GM19455 (cell line): ENCODE data around the gene SFXN4.

ENCODE experiments used
- ATAC-seq: cut with Tn5 transposase; IDR thresholded peaks from one replicate; pipeline ENCODE4 v1.9.1; 2021; ENCODE audit not compliant: unreplicated experiment

Gene SFXN4

DNA sequence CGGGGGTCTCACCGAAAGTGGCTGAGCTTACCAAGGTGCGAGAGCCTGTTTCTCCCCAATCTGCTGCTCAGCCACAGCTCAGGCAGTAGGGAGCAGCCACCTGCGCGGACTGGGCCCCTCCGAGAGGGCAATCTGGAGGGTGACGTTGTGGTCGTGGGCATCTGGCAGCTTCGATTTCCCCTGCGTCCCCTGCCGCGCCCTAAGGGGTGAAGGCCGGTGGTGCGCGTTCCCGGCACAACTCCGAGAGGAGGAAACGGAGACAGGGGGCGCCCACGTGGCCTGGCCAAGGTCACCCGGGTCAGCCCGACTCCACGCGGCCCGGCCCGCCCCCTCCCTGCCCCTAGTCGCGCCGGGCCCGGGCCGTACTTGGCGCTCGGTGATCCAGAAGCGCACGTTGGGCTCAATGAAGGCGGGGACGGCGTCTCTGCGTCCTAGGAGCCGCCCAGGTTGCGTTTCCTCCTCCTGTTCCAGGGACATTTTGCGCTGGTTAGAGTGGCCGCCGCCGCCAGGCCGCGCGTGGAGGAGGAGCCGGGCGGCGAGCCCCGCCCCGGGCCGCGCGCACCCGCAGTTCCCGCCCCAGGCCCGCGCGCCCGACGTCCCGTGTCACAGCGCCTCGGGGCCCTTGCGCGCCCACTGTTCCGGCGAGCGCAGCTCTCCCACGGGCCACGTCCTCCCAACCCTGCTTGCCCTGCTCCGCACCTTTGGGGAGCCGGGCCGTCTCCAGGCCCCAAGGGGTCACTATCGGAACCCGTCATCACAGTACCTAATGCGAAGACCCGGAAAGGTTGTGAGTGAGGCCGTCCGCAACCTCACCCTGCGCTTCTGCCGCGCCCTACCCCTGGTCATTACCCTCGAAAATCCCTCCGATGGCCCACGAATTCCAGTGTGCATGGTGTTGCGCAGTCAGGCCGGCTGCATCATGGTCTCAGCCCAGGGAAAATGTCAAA, at the start of gene SFXN4:
TSS of gene SFXN4 (minus strand) at position 544 of the 947 bp plus-strand sequence. CDS start at position 477, 67 bp downstream.
- ATAC-seq = peak; percentile 95

- ATAC-seq = no peak
Measured at GRCh38 chr10:119211625-119212441, 46.3 kb upstream of the SFXN4 start.

- ATAC-seq = no peak
Measured at GRCh38 chr10:119211176-119211575, 45.7 kb upstream of the SFXN4 start.

DNA sequence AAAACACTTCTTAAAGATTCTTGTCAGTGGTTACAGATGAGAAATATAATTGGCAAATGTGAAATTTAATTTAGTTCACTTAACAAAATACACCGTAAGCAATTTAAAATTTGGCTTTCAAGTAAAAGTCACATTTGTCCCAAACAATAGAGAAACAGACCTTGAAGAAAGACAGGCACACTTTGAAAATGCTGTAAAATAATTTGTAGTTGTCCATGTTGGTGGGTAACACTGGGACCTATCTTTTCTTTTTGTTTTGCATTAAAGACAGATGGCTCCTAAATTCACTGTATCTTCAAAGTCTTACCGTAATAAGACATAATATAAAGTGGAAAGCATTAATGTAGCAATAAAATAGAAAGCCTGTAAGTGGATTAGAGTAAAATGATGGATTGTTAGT, 45.1 kb upstream of the SFXN4 start:
- no peak for ATAC-seq

DNA sequence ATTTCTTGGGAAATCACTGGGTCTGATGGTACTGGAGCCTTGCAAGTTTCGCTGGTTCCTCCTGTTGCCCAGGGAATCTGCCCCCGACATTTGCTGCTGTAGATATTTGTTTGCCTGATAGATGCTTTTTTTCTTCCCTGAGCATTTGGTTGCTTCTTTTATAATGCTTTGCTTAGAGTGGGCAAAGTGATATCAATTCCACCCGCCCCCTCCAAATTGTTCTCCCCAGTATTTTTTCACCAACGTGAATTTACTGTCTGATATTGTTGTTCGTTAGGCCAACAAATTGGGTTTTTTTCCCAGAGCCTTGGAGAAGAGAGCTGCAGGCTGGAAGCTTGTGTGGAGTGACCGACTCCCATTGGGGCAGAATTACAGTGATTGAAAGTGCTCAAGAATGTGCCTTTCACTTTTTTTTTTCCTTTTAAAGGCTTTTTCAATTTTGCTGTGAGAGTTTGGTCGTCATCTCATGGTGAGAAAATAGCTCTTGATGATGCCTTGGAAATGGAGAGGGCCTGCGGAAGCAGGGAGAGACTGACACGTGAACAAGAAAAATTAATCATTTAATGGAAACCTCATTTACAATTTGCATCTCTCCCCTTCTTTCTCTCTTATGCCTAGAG, 44.3 kb upstream of the SFXN4 start:
- no peak for ATAC-seq

DNA sequence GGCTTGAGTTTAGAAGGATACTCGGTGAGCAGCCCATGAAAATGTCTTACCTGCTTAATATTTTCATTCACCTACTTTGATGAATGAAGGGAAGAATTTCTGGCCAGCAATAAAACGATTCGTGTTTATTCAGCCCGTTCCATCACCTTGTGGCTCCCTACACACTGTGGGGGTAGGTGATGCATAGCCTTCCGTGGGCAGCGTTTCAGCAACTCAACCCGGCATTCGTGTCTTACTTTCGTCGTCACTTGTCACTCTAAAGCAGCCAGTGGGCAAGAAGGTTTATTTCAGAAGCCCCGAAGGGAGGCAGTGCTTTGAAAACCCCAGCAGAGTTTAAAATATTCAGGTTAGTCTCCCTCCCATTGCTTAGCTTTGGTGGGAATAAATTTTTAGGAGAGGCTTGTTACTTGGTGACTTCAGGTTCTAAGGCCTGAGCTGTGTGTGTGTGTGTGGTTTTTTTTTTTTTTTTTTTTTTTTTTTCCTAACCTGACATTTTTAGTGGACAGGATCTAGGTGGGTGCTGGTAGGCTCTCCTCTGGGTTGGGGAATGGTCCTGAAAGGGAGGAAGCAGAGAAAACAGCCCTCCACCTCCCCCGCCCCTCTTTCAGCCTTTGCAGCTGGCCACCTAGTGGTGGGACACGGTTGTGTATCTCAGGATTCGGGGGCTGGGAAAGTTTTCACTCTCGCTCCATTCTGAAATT, 43.7 kb upstream of the SFXN4 start:
- no peak for ATAC-seq

DNA sequence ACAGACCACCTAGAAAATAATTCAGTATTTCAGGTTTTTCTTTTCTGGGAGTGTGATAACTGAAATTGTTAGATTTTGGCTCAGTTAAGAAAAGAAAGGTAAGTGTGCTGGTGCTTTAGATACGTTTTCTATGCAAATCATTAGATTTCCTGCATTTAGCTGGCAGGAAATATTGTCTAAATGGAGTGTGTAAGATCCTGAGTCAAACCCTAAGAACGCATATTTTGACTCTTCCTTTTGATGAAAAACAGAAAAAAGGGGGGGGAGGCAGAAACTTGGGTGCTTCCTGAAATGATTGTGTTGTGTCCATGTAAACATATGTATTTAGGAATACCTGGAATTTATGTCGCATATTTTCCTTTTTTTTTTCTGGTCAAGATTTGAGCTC, 43.0 kb upstream of the SFXN4 start:
- ATAC-seq = no peak

DNA sequence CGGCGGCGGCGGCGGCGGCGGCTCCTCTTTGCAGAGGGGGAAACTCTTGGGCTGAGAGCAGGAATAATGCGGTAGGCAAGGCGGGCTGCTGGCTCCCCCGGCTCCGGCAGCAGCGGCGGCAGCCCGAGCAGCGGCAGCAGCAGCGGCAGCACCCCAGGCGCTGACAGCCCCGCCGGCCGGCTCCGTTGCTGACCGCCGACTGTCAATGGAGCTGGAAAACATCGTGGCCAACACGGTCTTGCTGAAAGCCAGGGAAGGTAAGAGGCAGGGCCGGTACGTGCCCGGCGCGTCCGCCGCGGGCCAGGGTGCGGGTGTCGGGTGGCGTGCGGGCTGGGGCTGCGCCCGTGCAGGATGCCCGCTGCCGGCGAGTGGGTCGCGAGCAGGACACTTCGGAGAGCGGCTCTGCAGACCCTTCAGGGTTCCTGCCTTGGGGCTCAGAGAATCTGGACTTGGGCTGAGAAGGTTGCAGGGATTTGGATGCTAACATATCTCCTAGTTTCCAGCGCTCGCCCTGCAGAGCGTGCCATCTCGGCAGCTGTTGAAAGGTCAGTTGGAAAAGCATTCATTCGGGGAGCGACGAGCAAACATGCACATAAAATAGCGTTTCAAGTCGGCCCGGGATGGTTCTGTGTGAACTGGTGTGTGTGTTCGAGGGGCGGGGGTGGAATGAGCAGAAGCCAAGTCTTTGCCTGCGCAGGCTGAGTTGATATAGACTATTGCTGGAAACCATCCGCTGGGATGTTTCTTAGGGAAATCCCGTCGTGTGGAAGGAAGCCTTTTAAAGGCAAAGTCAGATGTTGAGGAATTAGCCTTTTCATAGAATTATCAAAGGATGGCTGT, 42.4 kb upstream of the SFXN4 start:
- ATAC-seq = peak; percentile 2

GRCh38 chr10:119207366-119207666, 41.8 kb upstream of the SFXN4 start, which contains the start of gene GRK5:
Gene GRK5 (plus strand): TSS chr10:119207571. CDS start chr10:119207918, 347 bp downstream.
- peak; percentile 77 for ATAC-seq

DNA sequence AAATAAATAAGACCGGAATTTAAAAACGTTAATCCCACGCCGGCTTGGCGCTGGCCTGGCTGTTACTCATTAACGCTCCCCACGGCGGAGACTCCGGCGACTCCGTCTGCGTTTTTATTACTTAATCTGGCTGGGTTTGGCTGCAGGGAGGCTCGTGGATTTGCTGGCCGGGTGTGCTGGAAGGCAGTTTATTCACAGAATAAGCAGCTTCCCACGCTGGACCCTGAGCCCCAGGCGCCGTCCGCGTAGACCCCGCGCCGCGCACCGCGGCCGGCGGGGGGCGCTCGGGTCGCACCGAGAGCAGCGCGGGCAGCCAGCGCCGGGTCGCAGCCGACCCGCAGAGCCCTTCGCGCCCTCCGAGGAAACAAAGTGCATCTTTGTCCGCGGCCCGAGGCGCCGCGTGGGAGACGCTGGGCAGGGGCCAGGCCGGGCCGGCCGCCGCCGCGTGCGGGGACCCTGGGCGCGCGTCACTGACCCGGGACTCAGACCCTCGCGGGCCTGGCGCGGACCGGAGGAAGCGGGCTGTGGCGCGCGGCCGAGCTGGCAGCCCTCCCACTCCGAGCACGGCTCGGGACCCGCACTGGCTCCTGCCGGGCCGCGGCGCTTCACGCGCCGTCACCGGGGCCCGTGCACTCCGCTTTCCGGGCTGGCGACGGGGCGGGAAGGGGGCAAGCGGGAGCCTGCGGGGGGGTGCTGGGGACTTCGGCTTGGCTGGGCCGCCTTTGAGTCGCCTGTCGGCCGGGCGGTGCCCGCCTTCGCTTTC, 41.3 kb upstream of the SFXN4 start:
- peak; percentile 59 for ATAC-seq

DNA sequence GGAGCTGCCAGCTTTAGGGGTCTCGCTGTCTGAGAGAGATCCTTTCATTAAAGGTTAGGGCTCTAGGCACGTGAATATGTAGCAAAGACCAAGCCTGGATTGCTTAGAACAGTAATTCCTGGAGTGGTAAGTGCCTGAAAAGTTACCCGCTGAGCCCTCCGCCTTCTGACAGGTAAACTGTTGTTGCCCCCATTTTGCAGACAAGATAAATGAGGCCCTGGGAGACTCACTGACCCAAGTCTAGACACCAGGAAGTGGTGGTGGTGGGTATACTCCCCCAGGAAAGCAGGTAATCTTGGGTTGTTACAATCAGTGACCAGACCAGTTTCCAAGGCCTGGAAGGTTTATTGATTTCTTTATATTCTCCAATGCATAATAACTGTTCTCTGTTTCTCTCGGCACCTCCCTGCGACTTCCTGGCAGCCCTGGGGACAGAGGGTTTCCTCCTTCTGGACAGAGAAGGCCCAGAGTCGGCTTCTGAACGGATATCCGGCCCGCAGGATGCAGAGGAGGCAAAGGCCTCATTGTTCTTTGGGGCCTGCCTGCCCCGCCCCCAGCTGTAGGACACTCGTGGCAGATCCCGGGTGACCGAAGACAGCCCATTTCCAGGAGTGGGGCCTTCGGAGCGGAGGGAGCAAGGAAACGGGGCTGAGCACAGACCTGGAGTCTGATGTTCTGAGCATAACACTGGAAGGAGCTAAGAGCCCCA, 40.5 kb upstream of the SFXN4 start:
- peak; percentile 31 for ATAC-seq

DNA sequence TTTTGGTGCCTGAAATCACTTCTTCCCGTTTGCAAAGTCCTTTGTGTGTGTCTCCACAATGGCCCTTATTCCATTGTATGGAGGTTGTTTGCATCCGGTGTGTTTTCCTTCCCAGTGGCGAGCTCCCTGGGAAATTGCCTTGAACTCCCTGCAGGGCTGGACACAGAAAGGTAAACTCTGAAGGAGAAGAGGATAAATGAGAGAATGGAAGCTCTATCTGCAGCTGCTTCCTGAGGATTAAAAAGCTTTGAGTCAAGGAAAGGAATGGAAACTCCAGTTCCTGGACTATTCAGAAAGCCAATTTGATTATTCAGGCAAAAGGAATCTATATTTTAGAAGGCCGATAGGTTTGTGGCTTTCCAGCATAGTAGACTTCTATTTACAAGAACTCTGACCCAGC, 37.5 kb upstream of the SFXN4 start:
- ATAC-seq = no peak

GRCh38 chr10:119201233-119201632, 35.7 kb upstream of the SFXN4 start:
- ATAC-seq = no peak

- no peak for ATAC-seq
Measured at GRCh38 chr10:119199231-119199992, 33.9 kb upstream of the SFXN4 start.

DNA sequence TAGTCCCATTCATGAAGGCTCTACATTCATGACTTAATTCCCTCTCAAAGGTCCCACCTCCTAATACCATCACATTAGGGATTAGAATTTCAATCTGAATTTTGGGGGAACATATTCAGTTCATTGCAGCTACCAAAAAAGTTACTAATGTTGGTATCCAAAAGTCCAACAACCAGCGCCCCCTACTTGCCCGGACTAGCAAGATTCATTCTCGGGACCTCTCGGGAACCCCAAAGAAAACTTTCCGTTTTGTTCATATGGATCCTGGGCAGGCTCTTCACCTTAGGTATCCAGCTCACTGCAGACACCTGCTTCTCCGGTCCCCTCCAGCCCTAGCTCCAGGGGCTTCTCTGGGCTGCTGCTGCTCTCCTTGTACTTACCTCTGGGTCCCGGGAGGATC, 32.9 kb upstream of the SFXN4 start:
- no peak for ATAC-seq

- ATAC-seq = no peak
Measured at GRCh38 chr10:119197921-119198320, 32.4 kb upstream of the SFXN4 start.

- ATAC-seq = no peak
Measured at GRCh38 chr10:119191881-119192280, 26.4 kb upstream of the SFXN4 start.
